Hematopoietic multipotent progenitor cell treated with erythropoietin and hydrocortisone succinate and interleukin-3 and kit ligand, for 8 days (in vitro differentiated cells): ENCODE data around the gene RBM8A.

Experiments
- DNase-seq: peaks from one replicate; pipeline ENCODE4 v3.0.0-alpha.2; 2015

The RBM8A gene

DNA sequence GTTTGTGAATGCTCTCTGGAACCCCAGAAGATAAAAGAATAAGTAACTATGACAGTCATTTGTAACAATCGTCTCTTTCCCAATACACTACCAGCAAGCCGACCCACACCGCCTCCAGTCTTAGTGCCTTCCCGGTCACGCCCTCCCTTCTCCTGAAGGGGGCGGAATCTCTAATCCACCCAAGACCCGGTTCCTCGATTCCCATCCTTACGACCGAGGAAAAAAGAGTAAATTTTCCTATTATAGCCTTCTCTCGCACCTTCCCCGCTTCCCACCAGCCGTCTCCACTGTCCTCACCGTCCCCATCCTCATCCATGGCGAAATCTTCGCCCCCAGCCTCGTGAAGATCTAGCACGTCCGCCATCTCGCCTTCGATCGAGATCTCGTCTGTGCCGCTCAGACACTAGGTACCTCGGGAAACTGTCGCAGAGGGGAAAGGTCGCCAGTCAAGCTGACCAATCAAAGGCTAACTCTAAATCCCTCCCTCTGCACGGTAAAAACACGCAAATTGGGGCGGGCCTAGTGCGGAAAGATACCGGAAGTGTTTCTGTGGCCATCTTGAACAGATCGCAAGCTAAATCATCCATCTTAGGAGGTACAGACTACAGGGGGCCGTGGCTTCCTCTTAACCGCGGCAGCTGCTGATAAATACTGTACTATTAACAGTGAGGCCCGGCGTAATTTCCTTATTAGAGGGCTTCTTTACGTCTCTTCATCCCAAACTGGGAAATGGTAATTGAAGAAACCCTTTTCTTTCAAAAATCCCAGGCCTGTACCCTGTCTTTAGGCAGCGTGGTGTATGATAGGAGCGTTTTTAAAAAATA lies at the start of gene RBM8A:
Gene RBM8A, minus strand, starts transcription at position 422 of the 824 bp plus-strand sequence. Its CDS starts 58 bp downstream, at position 364.
- peak; percentile 99 for DNase-seq

DNA sequence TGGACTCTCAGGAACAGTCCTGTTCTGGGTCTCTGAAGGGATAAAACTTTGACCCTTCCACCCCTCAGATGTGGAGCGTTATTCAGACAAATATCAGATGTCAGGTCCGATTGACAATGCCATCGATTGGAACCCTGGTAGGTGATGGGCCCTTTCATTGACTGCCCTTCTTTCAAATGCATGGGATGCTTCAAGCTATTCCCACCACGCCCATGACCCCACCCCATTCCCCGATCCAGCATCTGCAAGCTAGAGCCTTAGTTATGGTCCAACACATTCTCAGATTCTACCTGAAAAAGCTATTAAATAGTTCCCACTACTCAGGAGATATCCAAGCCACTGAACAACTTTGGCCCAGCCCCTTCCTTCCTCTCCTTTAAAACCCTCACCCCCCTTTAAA lies 49.7 kb upstream of the RBM8A start:
- DNase-seq: no peak

DNA sequence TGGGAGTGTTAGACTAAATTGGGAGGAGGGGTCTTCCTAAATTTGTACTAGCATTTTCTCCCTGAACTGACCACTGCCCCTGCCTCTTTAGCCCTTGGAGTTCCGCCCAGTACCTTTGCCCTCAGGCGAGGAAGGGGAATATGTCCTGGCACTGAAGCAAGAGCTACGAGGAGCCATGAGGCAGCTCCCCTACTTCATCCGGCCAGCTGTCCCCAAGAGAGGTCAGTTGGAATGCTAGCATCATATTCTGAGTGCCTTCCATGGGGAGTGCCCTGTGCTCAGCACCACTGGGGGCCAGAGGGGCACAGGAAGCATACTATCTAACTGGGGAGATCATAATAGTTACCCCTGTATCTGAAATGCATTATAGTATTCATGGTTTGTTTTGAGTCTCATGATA lies 47.9 kb upstream of the RBM8A start:
- no peak for DNase-seq

DNA sequence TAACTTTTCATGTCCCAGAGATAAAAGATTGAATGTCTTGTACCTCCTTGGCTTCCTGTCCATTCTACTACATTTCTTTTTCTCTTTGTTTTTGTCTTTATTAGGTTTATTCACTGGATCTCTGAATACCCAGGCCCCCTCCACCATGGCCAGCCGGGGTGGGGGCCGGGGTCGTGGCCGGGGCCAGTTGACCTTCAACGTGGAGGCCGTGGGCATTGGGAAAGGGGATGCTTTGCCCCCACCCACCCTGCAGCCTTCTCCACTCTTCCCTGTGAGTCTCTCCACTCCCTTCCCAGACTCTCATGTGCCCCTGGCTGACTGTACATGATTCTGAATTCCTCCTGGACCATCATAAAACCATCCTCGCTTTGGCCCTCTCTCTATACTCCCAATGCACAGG lies 47.4 kb upstream of the RBM8A start:
- no peak for DNase-seq

DNA sequence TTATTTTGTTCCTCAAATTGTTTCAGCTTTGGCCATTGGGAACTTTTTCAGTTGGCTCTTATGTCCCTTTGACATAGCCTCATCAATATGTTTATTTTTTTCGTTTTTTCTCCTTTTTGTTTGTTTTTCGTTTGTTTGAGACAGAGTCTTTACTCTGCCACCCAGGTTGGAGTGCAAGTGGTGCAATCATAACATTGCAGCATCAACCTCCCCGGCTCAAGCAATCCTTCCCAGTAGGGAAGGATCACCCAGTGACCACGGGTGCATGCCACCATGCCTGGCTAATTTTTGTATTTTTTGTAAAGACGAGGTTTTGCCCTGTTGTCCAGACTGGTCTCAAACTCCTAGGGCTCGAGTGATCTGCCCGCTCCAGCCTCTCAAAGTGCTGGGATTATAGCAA lies 45.3 kb upstream of the RBM8A start:
- no peak for DNase-seq

DNA sequence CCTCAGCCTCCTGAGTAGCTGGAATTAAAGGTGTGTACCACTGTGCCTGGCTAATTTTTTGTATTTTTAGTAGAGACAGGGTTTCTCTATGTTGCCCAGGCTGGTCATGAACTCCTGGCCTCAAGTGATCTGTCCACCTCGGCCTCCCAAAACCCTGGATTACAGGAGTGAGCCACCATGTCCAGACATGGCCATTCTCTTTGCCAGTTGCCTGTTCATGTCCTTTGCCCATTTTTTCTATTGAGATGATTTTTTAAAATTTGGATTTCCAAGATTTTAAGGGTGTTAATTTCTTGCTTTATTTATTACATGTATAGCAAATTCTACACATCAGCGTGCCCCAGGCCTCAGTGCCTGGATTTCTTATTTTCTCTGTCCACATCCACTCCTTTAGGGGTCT lies 40.0 kb upstream of the RBM8A start:
- no peak for DNase-seq

DNA sequence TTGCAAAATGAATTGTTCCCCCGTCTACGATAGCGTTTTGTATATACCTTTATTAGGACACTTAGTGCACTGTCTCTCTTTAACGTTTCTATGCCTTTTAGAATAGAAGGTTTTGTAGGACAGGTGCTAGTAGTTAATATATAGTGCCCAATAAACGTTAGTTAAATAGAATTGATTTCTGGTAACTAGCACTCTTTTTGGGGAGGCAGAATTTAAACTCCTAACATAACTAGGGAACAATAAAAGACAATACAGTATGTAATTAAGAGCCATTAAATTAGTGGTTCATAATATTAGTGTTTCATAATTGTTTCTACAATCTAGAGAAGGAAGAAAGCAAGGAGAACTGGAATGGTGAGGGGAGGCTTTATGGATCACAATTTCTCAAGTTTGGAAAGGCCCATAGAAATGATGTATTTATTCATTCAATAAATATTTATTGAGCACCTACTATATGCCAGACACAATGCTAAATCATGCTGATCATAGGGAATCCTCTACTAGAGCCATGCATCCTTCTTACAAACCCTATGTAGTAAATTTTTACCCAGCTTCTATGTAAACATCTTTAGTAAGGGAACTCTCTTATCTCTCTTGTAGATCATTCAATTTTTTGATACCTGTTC lies 37.9 kb upstream of the RBM8A start:
- no peak for DNase-seq

DNA sequence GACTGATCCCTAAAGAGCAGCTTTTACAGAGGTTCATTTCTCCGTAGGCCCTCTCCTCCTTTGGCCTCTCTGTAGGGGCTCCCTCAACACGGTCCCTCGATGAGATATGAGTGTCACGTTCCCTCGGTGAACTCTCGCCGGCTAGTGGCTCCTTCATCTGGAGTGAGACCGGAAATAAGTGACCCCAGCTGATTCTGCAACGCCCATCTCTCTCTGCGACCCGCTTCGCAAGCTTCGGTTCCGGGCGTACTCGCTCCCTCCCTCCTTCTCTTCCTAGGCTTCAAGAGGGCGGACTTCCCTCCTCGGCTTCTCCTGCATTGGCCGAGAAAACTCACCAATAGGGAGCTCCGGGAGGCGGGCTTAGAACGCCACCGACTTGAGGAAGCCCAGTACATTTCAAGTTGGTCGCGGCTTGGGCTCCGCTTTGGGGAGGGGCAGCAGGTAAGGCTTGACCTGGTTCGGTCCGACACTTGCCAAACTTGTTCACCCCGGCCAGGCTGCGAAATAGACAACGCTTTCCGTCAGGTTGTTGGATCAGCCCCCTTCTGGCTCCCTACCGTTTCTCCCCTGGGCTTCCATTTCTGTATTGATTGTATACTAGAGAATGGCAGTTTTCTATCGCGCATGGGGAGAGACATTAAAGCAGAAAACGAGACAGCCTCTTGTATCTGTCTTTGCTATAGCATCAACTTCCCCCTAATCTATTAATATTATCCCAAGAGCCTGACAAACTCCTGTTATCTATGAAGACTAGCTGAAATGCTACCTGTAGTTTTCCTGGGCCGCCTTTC lies 37.2 kb upstream of the RBM8A start, which contains the start of the genes ANKRD34A and POLR3GL:
Gene ANKRD34A, minus strand, starts transcription at position 248 of the 791 bp plus-strand sequence. CDS start 2,816 bp downstream, outside the sequence.
Gene POLR3GL, plus strand, starts transcription at position 363 of the 791 bp plus-strand sequence. CDS start 10,176 bp downstream, outside the sequence.
- peak; percentile 98 for DNase-seq

DNA sequence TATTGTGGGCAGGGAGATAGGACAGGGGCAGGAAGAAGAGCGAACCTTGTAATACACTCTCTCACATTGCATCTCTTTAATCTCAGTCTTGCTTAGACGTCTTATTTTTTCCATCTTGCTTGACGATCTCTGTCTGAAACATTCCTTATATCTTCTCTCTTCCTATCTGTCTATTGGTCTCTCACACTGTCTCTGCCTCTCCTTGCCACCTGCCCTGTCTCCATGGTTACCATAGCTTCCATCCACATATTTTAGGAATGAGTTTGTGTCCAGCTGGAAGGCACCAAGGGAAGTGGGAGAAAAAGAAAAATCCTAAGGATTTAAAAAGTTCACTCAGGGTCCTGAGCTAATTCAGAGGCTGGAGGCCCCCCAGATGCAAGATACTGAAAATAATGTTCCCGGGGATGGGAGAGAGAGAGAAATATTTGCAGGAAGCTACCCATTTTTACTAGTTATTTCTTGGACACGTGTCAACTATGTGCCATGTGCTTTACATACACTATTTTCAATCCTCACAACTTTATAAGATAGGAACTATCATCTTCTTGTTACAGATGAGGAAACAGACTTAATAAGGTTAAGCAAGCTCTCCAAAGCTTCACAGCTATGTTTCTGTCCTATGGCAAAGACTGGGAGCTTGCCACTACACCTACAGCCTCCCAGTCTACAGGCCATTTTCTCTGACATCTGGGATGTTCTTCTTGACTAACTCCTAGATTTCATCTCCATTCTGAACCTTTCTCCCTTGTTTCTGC lies 36.2 kb upstream of the RBM8A start:
- DNase-seq: peak; percentile 34

DNA sequence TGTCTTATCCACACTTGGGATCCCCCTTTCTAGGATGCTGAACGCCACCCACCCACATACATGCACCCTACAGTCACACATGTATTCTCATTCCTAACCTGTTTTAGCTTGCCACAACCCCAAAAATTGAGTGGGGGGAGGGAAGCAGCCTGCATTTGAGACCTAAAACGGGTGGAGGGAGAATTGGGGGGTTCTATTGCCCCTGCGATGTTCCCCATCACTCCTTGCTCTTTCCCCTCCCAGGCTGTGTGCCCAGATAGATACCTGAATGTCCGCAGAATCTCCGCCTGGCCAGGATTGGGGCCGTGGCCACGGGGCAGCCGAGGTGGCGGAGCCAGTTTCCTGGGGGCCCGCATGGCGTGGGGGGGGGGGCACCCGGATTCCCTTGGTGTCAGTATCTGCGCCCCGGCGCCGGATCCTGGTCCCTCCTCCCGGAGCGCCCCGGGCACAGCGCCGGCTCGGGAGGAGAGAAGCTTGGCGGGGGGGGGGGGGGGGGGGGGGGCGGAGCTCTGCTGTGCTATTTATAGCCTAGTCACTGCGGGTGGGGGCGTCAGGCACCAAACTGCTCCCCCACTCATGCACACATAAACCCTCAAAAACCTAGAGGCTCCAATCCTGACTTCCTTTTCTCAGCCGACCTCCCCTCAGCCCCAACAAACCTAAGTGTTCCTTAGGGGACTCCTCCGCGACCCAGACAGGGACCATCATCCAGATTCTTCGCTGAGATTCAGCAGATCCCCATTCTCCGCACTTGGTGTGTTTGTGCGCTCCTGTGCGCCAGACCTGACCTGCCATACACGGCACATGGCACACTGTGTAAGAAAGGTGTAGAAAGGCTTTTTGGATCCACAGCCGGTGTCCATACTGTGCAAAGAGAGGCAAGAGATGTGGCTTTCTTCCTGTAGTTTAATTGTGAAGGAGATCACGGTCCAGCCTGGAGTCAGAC lies 35.1 kb upstream of the RBM8A start:
- DNase-seq: no peak

DNA sequence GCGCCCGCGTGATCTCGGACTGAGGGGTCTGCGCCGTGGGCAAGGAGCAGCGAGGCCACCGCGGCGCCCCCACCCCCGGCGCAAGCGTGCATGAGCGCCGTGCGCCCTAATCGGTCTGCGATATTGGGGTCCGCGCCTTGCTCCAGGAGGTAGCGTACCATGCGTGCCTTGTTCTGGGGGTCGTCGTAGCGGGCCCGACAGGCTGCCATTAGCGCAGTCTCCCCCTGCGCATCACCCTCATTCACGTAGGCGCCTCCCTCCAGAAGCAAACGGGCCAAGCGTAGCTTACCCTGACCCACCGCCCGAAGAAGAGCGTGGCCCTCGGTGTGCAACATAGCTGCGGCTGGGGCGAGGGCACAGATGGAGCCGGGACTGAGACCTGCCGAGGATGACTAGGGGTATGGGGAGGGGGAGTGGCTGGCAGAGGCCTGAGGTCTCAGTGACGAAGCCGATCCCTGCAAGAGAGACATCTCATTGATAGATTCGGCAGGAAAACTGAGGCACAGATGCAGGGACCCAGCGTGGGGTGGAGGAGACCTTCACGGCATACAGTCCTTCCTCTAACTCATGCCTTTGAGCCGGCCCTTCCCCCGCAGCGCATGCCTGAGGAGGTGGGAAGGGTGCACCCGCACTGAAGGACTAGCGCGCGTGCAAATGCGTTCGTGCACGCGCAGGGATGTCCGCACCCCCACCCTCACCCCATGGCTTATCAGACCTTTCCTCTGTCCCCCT lies 34.3 kb upstream of the RBM8A start:
- DNase-seq: peak; percentile 32

DNA sequence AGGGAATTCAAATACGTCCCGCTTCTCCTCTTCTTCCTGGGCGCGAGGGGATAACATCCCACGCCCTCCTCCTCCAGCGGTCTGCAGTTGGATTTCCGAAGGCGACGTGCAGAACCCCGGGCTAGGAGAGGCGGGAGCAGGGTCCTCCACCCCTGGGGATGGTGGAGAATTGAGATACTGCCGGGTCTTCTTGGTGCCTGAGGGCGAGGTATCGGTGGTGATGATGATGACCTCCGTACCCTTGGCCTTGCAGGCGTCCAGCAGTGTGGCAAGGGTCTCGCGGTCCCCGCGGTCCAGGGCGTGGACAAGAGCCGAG lies 33.8 kb upstream of the RBM8A start:
- DNase-seq: no peak

DNA sequence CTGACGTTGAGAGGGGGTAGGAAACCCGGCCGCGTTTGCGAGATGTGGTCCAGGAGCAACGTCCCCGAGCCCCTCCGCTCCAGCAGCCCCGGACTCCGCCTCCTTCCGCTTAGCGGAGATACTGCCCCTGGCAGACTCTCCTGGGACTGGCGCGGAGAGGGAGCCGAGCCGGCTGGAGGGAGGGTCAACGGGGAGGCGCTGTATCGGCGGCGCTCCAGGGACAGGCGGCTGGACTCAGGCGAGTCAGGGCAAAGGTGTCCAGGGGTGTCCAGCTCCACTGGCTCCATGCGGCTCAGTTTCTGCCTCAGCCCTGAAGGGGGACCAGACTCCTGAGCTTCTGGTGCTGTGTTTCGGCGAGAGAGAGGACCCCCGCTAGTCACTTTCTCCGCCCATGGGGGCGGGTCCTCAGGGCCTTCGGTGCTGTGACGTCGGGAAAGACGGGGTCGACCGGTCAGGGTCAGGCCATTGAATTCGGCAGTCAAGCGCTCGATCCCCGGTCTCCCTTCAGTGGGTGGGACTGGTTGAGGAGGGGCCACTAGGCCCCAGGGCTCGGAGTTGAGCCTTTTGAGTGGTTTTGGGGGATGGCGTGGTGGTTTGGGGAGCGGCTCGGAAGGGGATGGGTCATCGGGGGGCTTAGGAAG lies 33.3 kb upstream of the RBM8A start:
- DNase-seq: peak; percentile 63

DNA sequence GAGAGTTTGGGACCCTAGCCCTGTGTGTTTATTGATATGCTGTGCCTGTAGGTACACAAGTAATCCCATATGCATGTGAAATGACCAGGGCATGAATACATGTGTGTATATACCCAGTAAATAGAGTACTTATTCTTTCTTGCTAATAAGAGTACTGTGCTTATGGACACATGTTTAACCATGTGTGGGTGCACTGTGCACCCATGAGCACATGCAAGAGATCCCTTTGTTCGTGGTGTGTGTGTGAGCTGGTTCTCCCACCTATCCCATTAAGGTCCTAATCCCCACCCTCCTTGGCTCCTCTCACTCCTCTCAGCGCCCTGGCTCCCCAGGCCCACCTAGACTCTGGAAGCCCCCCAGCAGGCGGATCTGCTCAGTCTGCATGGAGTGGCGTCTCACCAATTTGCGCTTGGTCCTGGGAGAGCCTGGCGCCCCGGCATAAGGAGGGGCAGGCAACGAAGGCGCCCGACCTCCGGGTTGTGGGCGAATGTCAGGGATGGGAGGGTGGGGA lies 32.7 kb upstream of the RBM8A start:
- DNase-seq: no peak

DNA sequence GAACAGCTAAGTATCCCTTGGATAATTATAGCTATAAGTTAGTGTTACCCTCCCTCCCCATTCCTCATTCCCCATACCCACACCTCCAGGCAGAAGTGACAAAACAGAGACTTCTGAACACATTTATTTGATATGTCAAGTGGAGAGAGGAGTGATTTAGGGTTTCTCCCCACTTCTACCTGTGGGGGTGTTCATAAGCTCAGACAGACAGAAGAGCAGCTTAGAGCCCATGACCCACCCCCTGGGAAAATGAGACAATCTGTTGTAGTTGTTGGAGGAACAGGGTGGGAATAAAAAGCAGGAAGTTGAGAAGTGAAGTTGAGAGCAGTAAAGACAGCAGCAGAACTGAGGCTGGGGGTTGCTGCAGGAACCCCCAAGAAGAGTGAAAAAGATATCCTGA lies 32.0 kb upstream of the RBM8A start:
- no peak for DNase-seq

DNA sequence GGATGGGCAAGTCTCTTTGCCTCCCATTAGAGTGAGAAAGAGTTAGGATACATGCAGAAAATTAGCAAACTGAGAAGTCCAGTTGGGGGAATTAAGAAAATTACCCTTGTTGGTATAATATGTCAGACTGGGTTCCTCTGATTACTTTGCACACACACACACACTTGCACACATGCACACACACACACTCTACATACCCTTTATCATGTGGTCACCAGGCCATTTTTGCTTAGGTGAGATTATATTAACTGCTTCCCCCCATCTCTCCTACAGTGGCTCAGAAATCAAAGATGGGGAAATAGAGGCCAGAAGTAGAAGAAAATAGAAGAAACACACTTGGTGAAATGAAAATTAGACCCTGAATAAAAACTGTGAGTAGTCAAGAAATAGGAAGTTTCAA lies 31.4 kb upstream of the RBM8A start:
- DNase-seq: peak; percentile 22

DNA sequence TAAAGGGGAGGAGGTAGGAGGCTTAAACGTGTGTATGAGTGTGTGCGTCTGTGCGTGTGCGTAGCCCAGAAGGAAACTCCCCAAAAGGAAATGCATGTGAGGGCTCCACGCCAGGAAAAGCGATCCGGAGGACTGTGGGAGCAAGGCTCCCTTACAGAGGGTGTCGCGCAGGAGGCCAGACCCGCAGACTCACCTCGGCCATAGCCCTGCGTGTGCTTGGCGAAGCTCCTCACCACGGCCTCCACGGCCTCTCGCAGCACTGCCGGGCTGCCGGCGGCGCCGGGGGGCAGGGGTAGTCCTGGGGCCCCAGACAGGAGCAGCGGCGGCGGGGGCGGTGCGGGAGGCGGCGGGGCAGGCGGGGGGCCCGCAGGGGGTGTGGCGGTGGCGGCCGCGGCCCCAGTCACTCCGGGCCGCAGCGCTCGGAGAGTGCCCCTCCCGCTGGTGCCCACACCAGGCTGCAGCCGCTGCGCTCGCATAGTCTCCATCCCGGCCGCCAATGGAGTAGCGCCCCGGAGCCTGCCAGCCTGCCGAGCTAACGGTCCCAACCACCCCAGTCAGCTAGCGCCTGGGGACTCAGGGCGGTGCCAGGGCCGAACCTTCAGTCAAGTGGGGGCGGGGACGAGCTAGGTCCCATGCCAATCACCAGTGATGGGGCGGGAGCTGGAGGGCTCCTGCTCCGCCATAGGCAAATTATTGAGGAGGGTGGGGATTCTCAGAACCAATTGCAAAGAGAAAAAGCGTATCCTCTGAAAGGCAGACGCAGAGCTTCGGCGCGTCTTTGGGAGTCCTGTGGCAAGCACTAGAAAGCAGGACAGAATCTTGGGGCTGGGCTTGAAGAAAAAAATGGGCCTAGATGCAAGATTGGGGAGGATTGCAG lies 30.4 kb upstream of the RBM8A start, which contains the start of gene LIX1L:
Gene LIX1L, minus strand, starts transcription at position 575 of the 877 bp plus-strand sequence. Its CDS starts 90 bp downstream, at position 485.
- peak; percentile 99 for DNase-seq

DNA sequence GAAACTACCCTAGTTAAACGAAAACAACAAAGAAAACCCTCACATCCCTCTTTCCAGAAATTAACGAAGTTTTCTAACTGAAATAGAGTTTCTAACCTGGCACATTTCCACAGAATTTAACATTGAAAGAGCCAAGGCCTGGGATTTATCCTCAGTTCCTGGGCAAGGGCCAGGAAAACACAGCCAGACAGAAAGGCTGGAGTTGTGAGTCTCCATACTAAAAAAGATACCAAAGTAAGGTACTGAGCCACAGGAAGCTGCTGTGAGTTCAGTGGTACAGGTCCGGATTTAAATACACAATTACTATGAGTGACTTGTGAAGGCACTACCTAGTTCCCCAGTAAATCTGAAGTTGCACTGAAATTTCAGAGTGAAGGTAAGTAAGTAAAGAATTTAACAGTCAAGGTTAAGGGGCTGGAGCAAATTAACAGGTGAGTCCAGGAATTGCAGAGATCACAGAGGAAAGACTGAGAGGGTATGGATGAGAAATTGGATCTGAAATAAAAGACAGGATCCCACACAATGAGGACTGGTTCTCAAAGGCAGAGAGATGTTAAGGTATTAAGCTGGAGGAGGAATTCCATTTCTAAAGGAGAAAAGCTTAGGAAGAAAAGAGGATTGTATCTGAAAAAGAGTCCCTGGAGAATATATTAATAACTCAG lies 29.6 kb upstream of the RBM8A start:
- DNase-seq: no peak
